SIG-M5 treated with dmso at 0.1 percent for 504 hours (cell line): ENCODE data around the gene CILP.
"Not testable (repeated sequence)": the region's sequence is repeated elsewhere in the genome, so short reads cannot be mapped to it uniquely, and the experiment has no call there.

ENCODE experiments used
- DNase-seq: peaks from one replicate; lab custom pipeline; 2025; ENCODE audit not compliant: unreplicated experiment; lab: John Stamatoyannopoulos, UW

The CILP gene, protein sequence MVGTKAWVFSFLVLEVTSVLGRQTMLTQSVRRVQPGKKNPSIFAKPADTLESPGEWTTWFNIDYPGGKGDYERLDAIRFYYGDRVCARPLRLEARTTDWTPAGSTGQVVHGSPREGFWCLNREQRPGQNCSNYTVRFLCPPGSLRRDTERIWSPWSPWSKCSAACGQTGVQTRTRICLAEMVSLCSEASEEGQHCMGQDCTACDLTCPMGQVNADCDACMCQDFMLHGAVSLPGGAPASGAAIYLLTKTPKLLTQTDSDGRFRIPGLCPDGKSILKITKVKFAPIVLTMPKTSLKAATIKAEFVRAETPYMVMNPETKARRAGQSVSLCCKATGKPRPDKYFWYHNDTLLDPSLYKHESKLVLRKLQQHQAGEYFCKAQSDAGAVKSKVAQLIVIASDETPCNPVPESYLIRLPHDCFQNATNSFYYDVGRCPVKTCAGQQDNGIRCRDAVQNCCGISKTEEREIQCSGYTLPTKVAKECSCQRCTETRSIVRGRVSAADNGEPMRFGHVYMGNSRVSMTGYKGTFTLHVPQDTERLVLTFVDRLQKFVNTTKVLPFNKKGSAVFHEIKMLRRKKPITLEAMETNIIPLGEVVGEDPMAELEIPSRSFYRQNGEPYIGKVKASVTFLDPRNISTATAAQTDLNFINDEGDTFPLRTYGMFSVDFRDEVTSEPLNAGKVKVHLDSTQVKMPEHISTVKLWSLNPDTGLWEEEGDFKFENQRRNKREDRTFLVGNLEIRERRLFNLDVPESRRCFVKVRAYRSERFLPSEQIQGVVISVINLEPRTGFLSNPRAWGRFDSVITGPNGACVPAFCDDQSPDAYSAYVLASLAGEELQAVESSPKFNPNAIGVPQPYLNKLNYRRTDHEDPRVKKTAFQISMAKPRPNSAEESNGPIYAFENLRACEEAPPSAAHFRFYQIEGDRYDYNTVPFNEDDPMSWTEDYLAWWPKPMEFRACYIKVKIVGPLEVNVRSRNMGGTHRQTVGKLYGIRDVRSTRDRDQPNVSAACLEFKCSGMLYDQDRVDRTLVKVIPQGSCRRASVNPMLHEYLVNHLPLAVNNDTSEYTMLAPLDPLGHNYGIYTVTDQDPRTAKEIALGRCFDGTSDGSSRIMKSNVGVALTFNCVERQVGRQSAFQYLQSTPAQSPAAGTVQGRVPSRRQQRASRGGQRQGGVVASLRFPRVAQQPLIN

DNA sequence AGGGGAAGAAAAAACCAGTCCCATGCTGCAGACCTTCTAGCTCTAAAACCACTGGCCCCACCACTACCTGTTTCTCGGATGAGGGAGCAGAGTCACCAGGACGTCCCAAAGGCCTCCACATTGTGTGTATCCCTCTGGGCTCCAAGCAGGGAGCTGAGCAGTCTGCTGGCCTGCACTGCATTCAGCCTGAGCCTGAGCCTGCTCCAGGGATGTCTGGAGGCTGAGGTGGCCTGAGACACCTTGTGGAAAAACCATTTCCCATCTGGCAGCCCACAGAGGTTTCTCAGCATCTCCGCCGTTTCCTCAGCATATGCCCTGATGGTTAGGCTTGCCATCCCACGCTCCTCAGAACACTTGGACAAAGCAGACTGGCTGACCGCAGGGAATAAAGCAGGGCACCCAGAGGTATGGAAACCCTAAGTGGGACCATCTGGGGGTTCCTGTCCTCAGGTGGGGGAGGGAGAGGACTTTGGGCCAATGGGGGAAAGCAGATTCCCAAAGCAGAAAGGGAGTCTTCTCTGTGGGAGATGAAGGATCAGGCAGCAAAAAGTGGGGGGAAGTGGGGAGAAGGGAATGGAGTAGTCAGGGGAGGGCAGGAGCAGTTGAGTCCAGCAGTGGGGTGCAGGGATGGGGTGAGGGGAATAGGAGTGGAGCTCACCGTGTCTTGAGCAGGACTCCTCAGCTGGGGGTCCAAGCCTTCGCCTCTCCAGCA lies at the start of gene CILP:
CILP (minus strand) TSS at position 704 of the 712 bp plus-strand sequence. CDS start 1,718 bp downstream, outside the sequence.
- DNase-seq = no peak

DNA sequence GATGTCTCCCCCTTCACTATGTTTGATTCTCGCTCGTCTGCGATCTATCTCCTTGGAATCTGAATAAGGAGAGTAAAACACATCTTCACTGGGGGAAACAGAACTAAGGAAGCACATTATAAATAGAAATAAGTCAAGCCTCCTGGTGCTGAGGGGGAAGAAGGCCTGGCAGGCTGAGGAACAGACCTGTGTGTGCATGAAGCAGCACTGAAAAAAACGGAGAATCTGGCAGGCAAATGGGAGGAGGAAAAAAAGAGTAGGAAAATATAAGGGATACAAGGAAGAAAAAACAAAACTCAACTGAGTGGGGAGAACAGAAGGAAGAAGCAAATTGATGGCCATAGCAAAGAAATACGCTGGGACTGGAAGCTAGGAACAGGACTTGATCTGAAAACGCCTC lies 49.7 kb upstream of the CILP start:
- DNase-seq = no peak

DNA sequence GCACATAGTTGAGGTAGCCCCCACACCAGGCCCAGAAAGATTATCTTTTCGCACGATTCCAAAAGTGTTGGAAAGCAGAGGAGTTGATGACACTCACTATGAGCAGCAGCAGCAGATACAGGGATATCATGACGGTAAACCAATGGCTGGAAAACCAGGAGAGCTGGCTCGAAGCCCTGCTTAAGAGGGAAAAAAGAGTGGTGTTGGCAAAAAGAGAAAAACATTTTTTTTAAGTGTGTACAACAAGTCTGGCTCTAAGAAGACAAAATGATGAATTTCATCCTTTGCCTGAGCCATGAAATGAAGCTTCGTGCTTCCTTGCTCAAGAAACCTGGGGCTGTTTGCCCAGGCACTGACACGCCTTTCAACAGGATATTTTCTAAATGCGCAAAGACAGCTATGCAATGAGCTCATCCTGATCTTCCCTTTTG lies 48.1 kb upstream of the CILP start:
- no peak for DNase-seq

DNA sequence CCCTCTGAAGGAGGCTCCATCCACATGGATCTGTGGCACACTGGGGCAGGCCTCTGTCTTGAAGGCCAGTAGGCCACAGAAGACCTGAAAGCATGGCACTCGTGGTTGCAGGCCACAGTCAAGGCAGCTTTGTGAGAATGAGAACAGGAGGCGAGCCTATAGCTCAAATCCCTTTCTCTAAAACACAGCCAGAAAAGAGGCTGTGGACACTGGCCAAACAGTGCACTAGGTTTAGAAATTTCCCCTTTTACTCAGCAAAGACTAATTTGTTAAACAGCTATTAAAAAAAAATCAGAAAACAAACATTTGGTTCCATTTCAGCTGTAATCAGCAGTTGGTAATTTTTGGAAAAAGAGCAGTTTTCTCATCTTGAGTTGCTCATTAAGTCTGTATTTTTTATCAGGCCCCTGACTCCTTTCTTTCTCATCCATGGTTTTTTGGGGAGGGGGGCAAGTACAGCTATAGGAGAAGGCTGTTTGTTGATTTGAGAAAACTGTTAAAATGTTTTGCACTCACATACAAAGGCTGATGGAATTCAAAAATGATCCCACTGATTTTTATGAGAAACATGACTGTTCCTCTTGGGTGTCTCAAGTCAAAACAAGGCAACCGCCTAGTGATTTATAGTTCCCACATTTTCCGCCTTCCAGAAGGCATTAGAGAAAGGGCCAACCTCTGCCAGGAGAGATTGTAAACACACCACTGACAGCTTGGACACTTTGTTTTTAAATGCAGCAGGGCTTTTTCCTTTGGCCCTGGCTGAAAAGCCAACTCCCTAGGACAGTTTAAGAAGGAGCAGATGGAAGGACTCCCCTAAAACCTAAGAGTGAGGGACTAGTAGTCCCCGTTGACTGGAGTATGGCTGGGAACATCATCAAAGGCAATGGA lies 47.3 kb upstream of the CILP start:
- DNase-seq = no peak

DNA sequence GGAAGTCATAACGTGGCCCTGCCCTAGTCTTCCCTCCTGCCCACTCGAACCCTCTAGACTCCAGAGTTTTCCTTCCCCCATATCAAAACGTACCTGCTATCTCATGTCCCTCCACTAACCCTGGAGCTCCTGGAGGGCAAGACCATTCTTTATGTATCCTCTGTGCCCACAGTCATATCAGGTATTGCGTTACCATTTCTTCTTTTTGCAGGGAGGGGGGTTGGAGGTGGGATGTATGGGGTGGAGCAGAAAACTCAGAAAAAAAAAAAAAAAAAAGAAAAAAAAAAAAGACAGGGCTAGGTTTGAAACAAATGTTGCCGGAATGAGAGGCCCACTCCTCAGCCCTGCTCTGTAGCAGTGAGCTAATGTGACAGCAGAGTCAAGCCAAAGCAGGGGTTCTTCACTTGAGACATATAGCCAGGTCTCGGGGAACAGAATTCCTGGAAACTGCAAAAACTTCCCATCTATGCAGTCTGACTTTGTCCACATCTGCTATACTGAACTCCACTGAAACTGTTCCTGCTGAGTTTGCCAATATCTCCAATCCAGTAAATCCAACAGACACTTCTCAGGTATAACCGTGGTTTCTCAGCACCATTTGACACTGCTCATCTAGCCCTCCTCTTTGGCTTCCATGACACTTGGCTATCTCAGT lies 44.3 kb upstream of the CILP start:
- DNase-seq = no peak

DNA sequence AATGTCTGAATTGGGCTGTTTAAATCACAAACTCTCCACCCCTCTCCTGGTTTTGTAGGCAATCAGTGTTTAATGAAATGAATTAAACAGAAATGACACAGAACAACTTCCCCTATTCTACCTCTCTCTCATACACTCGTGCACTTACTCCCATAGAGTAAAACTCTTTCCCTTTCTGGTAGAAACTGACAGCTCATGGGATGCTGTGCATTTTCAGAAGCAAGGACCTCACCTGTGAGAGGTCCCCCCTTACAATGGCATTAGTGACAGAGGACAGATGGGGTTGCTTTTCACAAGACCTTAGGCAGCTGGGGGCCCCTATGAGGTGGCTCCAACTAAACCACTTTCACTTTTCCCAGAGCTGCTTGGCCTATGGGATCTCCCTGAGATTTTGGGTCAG lies 43.5 kb upstream of the CILP start:
- DNase-seq = no peak

DNA sequence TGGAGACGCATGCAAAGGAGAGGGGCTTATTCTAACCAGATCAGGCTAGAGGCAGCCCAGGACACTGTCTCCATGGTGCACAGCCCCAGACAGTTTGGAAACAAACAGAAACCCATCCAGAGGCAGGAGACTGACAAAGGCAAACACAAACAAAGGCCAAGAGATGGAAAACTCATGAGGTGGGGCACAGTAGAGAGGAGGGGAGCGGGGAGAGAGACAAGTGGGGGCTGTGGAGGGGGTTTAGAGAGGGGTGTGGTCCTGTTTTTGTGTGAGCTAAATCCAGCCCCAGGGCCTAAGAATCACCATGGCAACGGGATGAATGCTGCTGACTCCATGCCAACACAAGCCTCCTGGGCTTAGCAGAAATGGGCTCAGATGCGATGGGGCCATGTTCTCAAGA lies 43.1 kb upstream of the CILP start:
- no peak for DNase-seq

DNA sequence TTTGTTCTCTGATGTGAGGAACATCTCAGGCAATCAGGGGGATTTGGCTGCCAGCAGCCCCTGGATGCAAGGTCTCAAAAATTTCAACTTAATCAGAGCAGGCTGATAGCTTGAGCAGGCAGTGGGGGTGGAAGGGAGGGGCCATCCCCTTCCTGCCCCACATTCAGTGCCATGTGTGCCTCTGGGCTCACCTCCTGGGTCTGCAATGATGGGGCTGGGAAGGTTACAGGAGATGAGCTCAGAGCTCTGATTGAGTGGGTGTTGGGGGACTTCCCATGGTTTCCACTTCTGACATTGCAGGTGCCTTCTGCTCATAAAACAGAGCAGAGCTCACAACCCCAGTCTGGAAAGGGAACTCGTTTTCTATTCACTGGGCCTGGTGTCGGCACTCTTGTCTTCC lies 38.4 kb upstream of the CILP start:
- DNase-seq = no peak

DNA sequence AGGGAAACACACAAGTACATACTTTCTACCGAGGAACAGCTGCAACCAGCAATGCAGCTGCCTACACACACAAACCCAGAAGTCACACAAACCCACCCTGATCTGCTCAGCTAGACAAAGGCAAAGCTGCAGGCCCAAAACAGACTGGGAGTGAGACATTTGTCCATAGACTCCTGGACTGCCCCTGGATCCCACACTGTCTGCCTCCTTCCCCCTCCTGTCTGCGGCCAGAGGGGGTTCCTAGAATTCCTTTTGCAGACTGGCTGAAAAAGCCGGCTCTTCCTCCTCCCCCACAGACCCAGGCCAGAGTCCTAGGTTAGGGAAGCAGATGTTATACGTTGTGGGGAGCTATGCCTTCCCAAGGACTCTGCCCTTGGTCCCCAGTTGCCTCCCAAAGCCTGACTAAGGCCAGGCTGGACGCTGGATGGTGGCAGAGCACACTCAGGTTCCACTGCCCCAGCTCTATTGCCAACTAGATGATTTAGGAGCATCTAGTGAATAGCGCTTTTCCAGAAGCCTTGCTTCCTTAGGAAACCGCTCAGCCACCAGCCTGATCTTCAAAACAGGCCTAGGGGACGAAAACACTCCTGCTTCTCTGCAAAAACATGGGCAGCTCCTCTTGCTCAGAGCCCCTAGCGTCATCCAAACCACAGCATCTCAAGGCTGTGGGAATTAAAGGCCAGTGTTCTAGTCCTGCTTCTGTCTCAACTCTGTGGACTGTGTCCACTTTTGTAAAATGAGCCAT lies 37.4 kb upstream of the CILP start:
- DNase-seq = no peak

DNA sequence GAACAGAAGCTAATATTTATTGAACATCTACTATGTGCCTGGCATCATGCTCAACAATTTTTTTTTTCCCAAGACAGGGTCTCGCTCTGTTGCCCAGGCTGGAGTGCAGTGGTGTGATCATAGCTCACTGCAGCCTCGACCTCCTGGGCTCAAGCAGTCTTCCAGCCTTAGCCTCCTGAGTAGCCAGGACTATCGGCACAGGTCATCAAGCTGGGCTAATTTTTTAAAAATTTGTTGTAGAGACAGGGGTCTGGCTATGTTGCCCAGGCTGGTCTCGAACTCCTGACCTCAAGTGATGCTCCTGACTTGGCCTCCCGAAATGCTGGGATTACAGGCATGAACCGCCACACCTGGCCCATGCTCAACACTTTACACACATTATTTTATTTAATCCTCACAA lies 35.7 kb upstream of the CILP start:
- no peak for DNase-seq

DNA sequence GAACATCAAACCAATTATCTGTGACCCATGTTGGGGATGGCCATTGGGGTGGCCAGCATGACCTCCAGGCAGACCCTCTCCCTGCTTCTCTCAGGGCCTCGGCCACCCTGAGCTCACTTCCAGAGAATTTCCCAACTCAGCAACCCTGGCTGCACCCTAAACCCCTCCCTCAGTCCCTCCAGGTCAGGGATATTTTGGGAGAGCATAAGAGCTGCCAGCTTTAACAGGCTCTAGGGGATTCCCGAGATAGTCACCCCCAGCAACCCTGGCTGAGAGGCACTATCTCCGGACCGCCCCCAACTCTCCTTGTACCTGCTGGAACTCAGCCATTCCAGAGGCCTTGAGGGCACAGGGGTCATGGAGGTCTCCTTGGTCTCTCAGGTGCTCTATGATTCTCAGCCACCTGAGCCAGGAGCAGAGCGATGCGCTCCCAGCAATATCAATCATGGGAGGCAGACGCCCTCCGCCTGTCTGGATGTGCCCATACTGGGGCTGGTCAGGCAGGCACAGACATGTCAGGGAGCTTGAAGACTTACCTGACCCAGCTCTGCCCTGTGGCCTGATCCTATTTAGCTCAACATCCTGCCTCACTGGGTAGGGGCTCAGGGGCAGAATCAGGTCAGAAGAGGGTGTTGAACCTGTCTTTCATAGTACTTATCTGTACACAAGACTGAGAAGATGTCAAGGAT lies 34.9 kb upstream of the CILP start:
- DNase-seq = no peak

DNA sequence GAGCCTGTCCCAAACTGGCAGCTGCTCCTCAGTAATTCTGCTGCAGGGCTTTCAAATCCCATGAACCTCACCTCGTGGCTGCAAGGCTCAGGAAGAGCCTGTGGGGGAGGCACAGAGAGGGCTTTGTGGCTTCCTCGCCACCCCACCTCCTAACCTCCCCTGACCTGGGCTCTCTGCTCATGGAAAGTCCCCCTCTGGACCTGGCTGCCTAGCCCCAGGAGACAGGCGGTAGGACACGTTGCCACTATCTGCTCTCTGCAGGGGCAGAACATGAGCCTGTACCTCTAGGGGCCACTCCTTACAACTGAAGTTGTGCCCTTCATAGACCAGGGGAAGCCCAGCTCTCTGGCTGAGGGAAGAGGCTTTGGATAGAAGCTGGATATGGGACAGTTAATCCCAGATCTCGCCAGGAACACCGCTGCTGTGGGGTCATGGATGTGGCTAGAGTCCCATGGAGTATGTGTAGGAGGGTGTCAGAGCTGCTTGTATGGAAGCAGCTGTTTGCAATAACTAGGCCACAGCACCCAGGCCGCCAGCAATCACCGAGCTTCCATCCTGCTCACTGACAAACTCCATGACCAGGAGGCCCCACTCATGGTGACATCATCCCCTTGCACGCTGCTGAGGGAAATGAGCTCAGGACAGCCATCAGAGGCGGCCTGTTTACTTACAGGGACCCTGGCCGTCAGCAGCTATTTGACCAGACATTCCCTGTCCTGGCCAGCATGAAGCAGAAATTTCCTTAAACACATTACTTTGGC lies 34.0 kb upstream of the CILP start:
- DNase-seq = no peak

DNA sequence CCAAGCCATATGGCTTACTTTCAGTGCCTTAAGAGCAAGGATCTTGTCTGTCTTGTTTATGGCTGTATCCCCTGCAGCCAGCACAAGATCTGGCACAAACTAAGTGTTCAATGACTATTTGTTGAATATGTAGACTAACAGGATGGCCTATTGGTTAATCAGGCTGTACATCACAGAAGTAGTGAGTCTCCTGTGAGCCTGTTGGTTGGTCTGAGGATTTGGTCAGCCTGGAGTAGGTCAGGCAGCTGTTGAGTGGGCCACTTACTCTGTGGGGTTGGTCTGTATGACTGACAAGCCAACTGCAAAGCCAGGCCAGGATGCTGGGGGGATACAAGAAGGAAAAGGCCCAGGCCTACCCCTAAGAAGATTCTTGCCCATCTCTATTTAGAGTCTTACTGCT lies 33.4 kb upstream of the CILP start:
- DNase-seq = no peak

DNA sequence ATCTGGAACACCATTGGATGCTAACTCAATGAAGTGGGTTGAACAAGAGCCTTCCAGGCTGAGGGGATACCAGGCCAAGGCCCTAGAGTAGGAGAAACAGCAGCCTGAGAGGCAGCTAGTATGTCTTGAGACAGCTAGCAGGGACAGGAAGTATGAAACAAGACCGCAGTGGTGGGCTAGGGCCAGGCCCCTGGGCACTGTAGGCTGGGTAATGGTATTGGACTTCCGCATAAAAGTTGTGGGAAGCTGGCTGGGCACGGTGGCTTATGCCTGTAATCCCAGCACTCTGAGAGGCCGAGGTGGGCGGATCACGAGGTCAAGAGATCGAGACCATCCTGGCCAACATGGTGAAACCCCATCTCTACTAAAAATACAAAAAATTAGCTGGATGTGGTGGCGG lies 25.2 kb upstream of the CILP start:
- DNase-seq = not testable (repeated sequence)

DNA sequence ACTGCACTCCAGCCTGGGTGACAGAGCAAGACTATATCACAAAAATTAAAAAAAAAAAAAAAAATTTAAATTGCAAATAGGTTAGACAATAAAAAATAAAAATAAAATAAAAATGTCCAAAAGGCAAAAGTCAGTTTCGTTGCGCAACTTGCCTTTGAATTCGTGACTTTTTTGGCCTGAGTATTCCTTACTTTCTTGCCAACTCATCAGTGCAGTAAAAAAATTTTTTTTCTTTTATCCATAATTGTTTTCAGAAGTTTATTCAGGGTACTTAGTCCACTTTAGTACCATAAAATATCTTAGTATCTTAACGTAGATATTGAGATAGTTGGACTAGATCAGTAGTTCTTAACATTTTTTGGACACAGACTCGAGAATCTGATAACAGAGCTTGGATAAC lies 22.4 kb upstream of the CILP start:
- no peak for DNase-seq

DNA sequence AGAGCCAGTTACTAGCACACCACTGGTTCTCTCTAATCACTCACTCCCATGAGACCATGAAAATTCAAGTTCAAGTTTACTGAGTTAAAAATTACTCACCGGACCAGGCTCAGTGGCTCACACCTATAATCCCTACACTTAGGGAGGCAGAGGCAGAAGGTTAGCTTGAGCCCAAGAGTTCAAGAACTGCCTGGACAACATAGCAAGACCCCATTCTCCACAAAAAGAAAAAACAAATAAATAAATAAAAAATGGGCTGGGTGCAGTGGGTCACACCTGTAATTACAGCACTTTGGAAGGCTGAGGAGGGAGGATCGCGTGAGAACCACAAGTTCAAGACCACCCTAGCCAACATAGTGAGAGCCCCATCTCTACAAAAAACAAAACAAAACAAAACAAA lies 21.2 kb upstream of the CILP start:
- no peak for DNase-seq

DNA sequence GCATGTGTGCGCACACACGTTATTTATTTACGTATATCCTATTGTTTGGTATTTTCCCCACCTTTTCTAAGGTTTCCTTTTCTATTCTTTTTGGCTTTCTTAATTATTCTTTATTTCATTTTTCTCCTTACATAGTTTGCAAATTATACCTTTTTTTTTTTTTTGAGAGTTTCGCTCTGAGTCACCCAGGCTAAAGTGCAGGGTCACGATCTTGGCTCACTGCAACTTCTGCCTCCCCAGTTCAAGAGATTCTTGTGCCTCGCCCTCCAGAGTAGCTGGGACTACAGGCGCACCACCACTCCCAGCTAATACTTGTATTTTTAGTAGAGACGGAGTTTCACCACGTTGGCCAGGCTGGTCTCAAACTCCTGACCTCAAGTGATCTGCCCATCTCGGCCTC lies 20.0 kb upstream of the CILP start:
- no peak for DNase-seq
